IgD-negative memory B cell (primary cell): Measurements from ENCODE around the gene TMEM141. TPM values are rescaled to one million over a fixed set of nuclear protein-coding genes. Genes with fewer than 3 reads are reported as not detected.
A peak's percentile ranks its signal among the peaks of the same experiment; 100 is the strongest.

Experiments
- H3K27ac Mint-ChIP-seq, 3 donors: one replicate each; pipeline ENCODE4 v1.8.0; 2020 to 2022; ENCODE audit warnings: mild to moderate bottlenecking in 3 of 3, mixed read lengths in 3 of 3, moderate library complexity in 1 of 3
- H3K27me3 Mint-ChIP-seq: one replicate; pipeline ENCODE4 v1.8.0; 2021; ENCODE audit warnings: mixed read lengths
- H3K36me3 Mint-ChIP-seq: one replicate; pipeline ENCODE4 v1.8.0; 2020; ENCODE audit warnings: mild to moderate bottlenecking, mixed read lengths
- H3K4me1 Mint-ChIP-seq, 3 donors: one replicate each; pipeline ENCODE4 v1.8.0; 2020 to 2022; ENCODE audit warnings: mixed read lengths in 3 of 3, mild to moderate bottlenecking in 1 of 3
- H3K4me3 Mint-ChIP-seq, 4 donors: one replicate each; pipeline ENCODE4 v1.8.0; 2020 to 2022; ENCODE audit warnings: mild to moderate bottlenecking in 4 of 4, mixed read lengths in 4 of 4, moderate library complexity in 3 of 4
- H3K9me3 Mint-ChIP-seq, 3 donors: one replicate each; pipeline ENCODE4 v1.8.0; 2020 to 2021; ENCODE audit warnings: mixed read lengths in 3 of 3, mild to moderate bottlenecking in 1 of 3
- polyA plus RNA-seq: library from polyadenylated mRNA; unstranded; fragments of 300-500 nt; fragmentation: Illumina TruSeq; gene quantifications from one replicate; pipeline ENCODE4 v1.2.3, GENCODE V29; 2021

The TMEM141 gene
- polyA plus RNA-seq = 45.9 TPM

DNA sequence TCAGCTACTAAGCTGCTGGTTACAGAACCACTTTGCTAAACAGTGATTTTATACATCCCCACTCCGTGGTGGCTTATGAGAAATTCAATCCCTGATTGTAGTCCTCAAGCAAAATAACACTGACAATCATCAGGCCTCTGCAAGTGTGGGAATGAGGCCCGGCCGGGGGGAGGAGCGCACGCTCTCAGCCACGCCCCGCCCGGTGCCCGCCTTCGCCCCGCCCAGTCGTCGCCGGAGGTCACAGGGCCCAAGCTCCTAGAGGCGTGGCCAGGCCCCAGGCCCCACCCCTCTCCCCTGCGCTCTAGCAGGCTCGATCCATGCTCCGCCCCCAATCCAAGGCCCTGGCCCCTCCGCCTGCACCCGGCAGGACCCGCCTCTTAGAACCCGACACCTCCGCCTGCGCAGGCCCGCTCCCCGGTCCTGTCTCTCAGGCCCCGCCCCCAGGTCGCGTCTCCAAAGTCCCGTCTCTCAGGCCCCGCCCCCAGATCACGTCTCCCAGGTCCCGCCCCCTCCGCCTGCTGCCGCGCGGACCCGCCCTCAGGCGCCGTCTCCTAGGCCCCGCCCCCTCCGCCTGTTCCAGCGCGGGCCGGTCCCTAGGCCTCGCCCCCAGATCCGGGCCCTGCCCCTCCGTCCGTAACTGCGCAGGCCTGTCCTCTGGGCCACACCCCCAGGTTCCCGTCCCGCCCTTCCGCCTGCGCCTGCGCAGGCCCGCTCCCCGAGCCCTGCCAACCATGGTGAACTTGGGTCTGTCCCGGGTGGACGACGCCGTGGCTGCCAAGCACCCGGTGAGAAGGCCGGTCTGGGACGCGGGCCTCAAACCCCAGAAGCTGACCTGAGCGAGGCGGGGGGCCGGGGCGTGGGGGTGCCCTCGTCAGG, at the start of gene TMEM141:
Gene TMEM141 (plus strand): TSS at position 705 of the 876 bp plus-strand sequence. CDS start 27 bp downstream, at position 732.
- Mint-ChIP-seq H3K4me3 (peak within 1 kb of the TSS; percentile 87 to 98 (median 94)), H3K4me1 (peaks cover 0 to 19% (median 18%) of the 10 kb centered on the region in 3 donors), H3K9me3 (no peaks in the 10 kb centered on the region), H3K27me3 (peaks cover 3% of the 10 kb centered on the region), H3K27ac (peak within 1 kb of the TSS; percentile 92 to 99 (median 98)), H3K36me3 (no peaks in the 10 kb centered on the region)

- Mint-ChIP-seq H3K9me3 (no peaks in the 10 kb centered on the region), H3K4me1 (peaks cover 0 to 17% (median 16%) of the 10 kb centered on the region in 3 donors), H3K27me3 (no peaks in the 10 kb centered on the region), H3K36me3 (peaks cover 2% of the 10 kb centered on the region), H3K27ac (peak overlapping the region in 2 of 3 donors; percentile 79 to 86), H3K4me3 (peak overlapping the region; percentile 84 to 96 (median 92))
Observed at GRCh38 chr9:136741883-136742571, 49.1 kb upstream of the TMEM141 start.

- Mint-ChIP-seq H3K36me3 (peaks cover 2% of the 10 kb centered on the region), H3K27me3 (no peaks in the 10 kb centered on the region), H3K4me1 (peaks cover 0 to 18% (median 17%) of the 10 kb centered on the region in 3 donors), H3K27ac (peak within 1 kb of the TSS; percentile 76 to 86 (median 79)), H3K9me3 (no peaks in the 10 kb centered on the region), H3K4me3 (peak within 1 kb of the TSS; percentile 84 to 96 (median 92))
Observed at GRCh38 chr9:136742591-136743391, 48.4 kb upstream of the TMEM141 start, which contains the start of gene LCN10. Gene LCN10 (minus strand): TSS chr9:136742940. CDS start chr9:136742903, 37 bp downstream.

DNA sequence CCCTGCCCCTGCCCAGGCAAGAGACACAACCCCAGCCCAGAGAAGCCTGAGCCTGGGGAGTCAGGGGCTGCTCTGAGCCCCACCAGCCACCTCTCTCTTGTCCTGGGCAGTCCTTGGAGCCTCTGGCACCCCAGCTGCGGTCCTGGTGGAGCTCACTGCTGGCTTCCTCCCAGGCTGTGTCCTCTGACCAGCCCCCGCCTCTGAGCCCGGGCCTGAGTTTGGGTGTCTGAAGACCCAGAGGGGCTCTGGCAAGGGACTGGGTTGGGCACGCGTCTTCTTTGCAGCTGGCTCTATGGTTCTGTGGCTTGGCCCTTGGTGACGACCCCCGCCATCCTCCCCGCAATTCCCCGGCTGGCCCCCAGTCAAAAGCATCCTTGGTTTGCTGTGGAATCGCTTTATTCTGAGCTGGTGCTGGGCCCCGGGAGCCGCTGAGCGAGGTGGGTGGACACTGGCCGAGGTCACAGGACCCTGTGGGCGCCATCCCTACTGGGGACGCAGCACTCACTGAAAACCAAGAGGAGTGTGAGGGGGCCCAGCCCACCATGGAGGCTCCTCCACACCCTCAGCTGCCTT, 47.4 kb upstream of the TMEM141 start:
- no peaks in the 10 kb centered on the region for H3K9me3 Mint-ChIP-seq
- H3K27ac Mint-ChIP-seq = peak overlapping the region in 1 of 3 donors; percentile 68
- peaks cover 4 to 19% (median 16%) of the 10 kb centered on the region in 3 donors for H3K4me1 Mint-ChIP-seq
- no peaks in the 10 kb centered on the region for H3K36me3 Mint-ChIP-seq
- no peaks in the 10 kb centered on the region for H3K27me3 Mint-ChIP-seq
- H3K4me3 Mint-ChIP-seq = peak overlapping the region; percentile 23 to 96 (median 76)

- H3K27ac Mint-ChIP-seq = peak overlapping the region in 1 of 3 donors; percentile 53
- no peaks in the 10 kb centered on the region for H3K36me3 Mint-ChIP-seq
- H3K27me3 Mint-ChIP-seq = no peaks in the 10 kb centered on the region
- peak overlapping the region in 2 of 4 donors; percentile 73 to 74 for H3K4me3 Mint-ChIP-seq
- H3K9me3 Mint-ChIP-seq = no peaks in the 10 kb centered on the region
- peaks cover 11 to 25% (median 22%) of the 10 kb centered on the region in 3 donors for H3K4me1 Mint-ChIP-seq
Observed at GRCh38 chr9:136744773-136745172, 46.4 kb upstream of the TMEM141 start.

- Mint-ChIP-seq H3K4me3 (peak overlapping the region in 2 of 4 donors; percentile 55 to 63), H3K36me3 (peaks cover under 1% of the 10 kb centered on the region), H3K27me3 (no peaks in the 10 kb centered on the region), H3K9me3 (no peaks in the 10 kb centered on the region), H3K27ac (peak overlapping the region in 1 of 3 donors; percentile 39), H3K4me1 (peaks cover 19 to 27% (median 26%) of the 10 kb centered on the region in 3 donors)
Observed at GRCh38 chr9:136745389-136746154, 45.6 kb upstream of the TMEM141 start.

DNA sequence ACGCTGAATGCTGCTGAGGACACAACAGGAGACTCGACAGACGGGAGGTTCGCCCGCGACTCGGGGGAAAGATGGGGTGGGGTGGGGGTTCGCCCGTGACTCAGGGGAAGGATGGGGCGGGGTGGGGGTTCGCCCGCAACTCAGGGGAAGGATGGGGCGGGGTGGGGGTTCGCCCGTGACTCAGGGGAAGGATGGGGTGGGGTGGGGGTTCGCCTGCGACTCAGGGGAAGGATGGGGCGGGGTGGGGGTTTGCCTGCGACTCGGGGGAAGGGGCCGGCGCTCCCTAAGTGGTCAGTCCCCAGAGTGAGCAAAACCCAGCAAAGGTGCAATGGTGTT, 45.0 kb upstream of the TMEM141 start:
- peaks cover 2% of the 10 kb centered on the region for H3K36me3 Mint-ChIP-seq
- H3K4me1 Mint-ChIP-seq = peaks cover 19 to 30% (median 29%) of the 10 kb centered on the region in 3 donors
- peak overlapping the region in 1 of 3 donors; percentile 71 for H3K27ac Mint-ChIP-seq
- H3K9me3 Mint-ChIP-seq = no peaks in the 10 kb centered on the region
- no peaks in the 10 kb centered on the region for H3K27me3 Mint-ChIP-seq
- peak overlapping the region in 1 of 4 donors; percentile 63 for H3K4me3 Mint-ChIP-seq

DNA sequence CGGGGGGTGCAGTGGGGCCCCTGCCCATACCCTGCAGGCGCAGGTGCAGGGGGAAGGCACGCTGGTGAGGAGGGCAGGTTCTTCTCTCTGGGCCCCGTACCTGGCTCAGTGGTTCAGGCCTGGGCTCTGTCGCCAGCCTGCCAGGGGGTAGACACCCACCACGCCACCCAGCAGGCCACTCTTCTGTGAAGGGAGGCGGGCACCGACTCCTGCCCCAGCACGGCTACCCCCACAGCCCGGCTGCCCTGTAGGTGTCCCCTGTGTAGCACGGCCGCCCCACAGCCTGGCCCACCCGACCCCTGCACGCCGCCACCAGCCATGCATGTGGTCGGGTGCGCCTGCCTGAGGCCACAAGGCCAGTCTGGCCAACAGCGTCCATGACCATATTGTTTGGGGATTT, 44.5 kb upstream of the TMEM141 start:
- Mint-ChIP-seq H3K9me3 (peaks cover 0 to 2% (median 0%) of the 10 kb centered on the region in 3 donors), H3K4me3 (peak overlapping the region in 3 of 4 donors; percentile 50 to 72 (median 68)), H3K27ac (peak overlapping the region; percentile 52 to 82 (median 53)), H3K4me1 (peaks cover 19 to 30% (median 28%) of the 10 kb centered on the region in 3 donors), H3K36me3 (peaks cover 2% of the 10 kb centered on the region), H3K27me3 (no peaks in the 10 kb centered on the region)

DNA sequence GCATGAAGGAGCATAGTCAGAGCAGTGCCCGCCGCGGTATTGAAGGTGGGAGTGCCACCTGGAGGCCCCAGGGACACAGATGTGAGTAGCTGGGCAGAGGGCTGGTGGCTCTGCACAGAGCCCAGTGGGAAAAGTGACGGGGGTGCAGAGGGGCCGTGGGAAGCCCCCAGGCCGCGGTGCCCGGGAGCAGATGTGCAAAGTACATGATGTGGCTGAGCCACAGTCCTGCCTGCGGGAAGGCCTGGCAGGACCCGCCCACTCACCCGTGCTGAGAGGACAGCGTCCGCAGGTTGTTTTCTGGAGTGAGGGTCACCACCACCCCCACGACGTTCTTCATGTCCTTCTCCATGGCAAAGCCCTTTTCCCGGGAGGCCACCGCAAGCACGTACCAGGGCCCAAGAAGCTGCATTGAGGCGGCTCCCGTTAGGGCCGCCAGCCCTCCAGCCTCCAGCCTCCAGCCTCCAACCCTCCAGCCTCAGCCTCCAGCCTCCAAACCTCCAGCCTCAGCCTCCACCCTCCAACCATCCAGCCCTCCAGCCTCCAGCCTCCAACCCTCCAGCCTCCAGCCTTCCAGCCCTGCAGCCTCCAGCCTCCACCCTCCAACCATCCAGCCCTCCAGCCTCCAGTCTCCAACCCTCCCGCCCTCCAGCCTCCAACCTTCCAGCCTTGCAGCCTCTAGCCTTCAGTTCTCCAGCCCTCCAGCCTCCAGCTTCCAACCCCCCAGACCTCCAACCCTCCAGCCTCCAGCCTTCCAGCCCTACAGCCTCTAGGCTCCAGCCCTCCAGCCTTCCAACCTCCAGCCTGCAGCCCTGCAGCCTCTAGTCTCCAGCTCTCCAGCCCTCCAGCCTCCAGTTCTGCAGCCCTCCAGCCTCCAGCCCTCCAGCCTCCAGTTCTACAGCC, 43.7 kb upstream of the TMEM141 start:
- Mint-ChIP-seq H3K4me1 (peaks cover 22 to 35% (median 28%) of the 10 kb centered on the region in 3 donors), H3K36me3 (peaks cover 2% of the 10 kb centered on the region), H3K4me3 (peak overlapping the region in 3 of 4 donors; percentile 50 to 72 (median 68)), H3K27ac (peak overlapping the region in 2 of 3 donors; percentile 52 to 82), H3K27me3 (no peaks in the 10 kb centered on the region), H3K9me3 (peaks cover 2 to 10% (median 7%) of the 10 kb centered on the region in 3 donors)

GRCh38 chr9:136748201-136748600, 42.9 kb upstream of the TMEM141 start, which contains the start of gene LCN6:
Gene LCN6 (minus strand): TSS chr9:136748525. CDS start chr9:136748483, 42 bp downstream.
- H3K9me3 Mint-ChIP-seq = peaks cover 2 to 14% (median 10%) of the 10 kb centered on the region in 3 donors
- no peaks in the 10 kb centered on the region for H3K27me3 Mint-ChIP-seq
- H3K4me3 Mint-ChIP-seq = peak within 1 kb of the TSS in 3 of 4 donors; percentile 67 to 83 (median 72)
- peaks cover 25 to 38% (median 27%) of the 10 kb centered on the region in 3 donors for H3K4me1 Mint-ChIP-seq
- peak within 1 kb of the TSS; percentile 93 to 96 (median 96) for H3K27ac Mint-ChIP-seq
- H3K36me3 Mint-ChIP-seq = peaks cover 2% of the 10 kb centered on the region

DNA sequence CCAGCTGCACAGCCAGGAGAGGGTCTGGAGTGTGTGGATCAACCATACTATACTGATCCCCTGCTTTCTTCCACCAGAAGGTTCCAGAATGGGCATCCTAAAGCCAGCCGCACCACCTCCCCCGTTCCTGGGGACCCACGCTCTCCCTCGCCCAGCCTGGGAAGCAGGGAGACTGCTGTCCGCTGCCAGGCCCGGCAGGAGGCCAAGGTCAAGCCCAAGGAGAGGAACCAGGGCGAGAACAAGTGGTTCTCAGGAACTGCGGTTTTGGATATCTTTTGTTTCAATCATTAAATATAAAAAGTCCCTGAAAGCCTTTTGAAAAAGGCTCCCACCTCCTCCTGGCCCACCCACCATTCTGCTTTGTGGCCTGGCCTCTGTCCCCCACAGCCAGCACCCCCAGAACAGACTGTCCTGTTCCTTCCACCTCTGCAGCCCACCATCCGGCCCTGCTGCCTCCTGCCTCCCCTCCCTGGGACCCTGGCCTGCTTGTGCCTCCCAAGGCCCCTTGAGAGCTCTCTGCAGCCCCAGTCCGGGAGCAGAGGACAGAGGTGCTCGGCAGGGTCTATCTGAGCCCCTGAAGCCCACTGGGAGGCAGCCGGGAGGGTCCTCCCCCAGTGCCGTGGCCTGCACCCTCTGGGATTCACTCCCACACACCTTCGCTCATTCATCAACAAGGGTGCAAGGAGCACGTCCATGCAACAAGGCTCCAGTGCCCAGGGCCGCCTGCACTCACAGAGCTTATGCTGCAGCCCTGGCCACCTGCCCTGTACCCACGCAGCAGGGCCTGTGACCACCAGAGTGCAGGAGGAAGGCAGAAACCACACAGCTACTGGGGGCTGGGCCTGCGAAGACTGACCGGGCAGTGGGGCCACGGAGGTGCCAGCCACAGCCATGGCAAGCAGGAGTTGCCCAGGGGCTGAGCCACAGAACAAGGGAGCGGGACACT, 42.2 kb upstream of the TMEM141 start:
- Mint-ChIP-seq H3K4me3 (peak overlapping the region in 3 of 4 donors; percentile 67 to 88 (median 83)), H3K4me1 (peaks cover 20 to 36% (median 27%) of the 10 kb centered on the region in 3 donors), H3K36me3 (peaks cover 2% of the 10 kb centered on the region), H3K27me3 (no peaks in the 10 kb centered on the region), H3K9me3 (peaks cover 2 to 14% (median 10%) of the 10 kb centered on the region in 3 donors), H3K27ac (peak overlapping the region; percentile 93 to 96 (median 96))
